ENCODE data around the gene MSMP.
A peak's percentile ranks its signal among the peaks of the same experiment; 100 is the strongest.

DNA sequence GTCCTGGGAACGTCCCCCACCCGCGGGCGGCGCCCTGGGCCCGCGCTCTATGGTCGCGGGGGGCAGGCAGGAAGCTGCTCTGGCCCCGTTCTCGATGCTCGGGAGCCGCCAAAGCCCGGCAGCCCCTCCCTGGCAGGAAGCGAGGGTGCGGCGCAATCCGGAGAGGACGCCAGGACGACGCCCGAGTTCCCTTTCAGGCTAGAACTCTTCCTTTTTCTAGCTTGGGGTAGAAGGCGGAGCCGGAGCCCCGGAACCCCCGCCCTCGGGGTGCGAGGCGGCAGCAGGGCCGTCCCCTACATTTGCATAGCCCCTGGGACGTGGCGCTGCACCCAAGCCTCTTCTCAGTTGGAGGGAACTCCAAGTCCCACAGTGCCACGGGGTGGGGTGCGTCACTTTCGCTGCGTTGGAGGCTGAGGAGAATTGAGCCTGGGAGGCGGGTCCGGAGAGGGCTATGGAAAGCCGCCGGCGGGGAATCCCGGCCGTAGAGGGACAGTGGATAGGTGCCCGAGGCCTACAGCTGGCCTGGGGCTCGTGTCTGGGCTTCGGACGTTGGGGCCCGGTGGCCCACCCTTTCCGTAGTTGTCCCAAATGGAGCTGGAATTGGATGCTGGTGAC is 21.8 kb downstream of the MSMP start, which contains the start of the genes CREB3 and TLN1:
- TF ChIP-seq, protein P1, sequence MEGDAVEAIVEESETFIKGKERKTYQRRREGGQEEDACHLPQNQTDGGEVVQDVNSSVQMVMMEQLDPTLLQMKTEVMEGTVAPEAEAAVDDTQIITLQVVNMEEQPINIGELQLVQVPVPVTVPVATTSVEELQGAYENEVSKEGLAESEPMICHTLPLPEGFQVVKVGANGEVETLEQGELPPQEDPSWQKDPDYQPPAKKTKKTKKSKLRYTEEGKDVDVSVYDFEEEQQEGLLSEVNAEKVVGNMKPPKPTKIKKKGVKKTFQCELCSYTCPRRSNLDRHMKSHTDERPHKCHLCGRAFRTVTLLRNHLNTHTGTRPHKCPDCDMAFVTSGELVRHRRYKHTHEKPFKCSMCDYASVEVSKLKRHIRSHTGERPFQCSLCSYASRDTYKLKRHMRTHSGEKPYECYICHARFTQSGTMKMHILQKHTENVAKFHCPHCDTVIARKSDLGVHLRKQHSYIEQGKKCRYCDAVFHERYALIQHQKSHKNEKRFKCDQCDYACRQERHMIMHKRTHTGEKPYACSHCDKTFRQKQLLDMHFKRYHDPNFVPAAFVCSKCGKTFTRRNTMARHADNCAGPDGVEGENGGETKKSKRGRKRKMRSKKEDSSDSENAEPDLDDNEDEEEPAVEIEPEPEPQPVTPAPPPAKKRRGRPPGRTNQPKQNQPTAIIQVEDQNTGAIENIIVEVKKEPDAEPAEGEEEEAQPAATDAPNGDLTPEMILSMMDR (IDR thresholded peaks at IDR 0.05; ENCODE audit: insufficient read depth, low read length, poor library complexity, severe bottlenecking), result peak; percentile 28
- no peak for TF ChIP-seq EZH2phosphoT487 (conservative IDR thresholded peaks at IDR 0.05; ENCODE audit: low read length)
